H9 (cell line): ENCODE results near the gene KLK1. TPM values are rescaled to one million over a fixed set of nuclear protein-coding genes. Genes with fewer than 3 reads are reported as not detected.

ENCODE experiments used
- DNase-seq: peaks from one replicate; pipeline ENCODE4 v3.0.0-alpha.2; 2017
- H2AFZ ChIP-seq: one replicate; pipeline ENCODE4 v1.6.1; 2013; ENCODE audit warnings: mild to moderate bottlenecking, low read length, control low read depth, moderate library complexity
- H2AK5ac ChIP-seq: 2 replicates; pipeline ENCODE4 v1.6.1; 2013; ENCODE audit warnings: low read length, control low read depth, mixed read lengths; ENCODE audit not compliant: insufficient read length
- H2BK120ac ChIP-seq: one replicate; pipeline ENCODE4 v1.6.1; 2013; ENCODE audit warnings: low read depth, mild to moderate bottlenecking, low read length, control low read depth, inconsistent platforms; ENCODE audit not compliant: poor library complexity, severe bottlenecking
- H2BK12ac ChIP-seq: 2 replicates; pipeline ENCODE4 v1.6.1; 2013; ENCODE audit warnings: low read length, control low read depth, mixed read lengths, low read depth; ENCODE audit not compliant: insufficient read length
- H2BK15ac ChIP-seq: 2 replicates; pipeline ENCODE4 v1.6.1; 2013; ENCODE audit warnings: low read depth, low read length, control low read depth
- H2BK20ac ChIP-seq: one replicate; pipeline ENCODE4 v1.6.1; 2013; ENCODE audit warnings: low read depth, mild to moderate bottlenecking, low read length, control low read depth, inconsistent platforms; ENCODE audit not compliant: poor library complexity, severe bottlenecking
- H2BK5ac ChIP-seq: 2 replicates; pipeline ENCODE4 v1.6.1; 2013; ENCODE audit warnings: low read length, control low read depth, mixed read lengths; ENCODE audit not compliant: insufficient read length
- H3K14ac ChIP-seq: 2 replicates; pipeline ENCODE4 v1.6.1; 2013; ENCODE audit warnings: low read length, control low read depth; ENCODE audit not compliant: insufficient read depth
- H3K18ac ChIP-seq: 2 replicates; pipeline ENCODE4 v1.6.1; 2013; ENCODE audit warnings: low read depth, mild to moderate bottlenecking, mixed read lengths, low read length, control low read depth; ENCODE audit not compliant: insufficient read length
- H3K23ac ChIP-seq: 2 replicates; pipeline ENCODE4 v1.6.1; 2013; ENCODE audit warnings: low read length, control low read depth, mixed read lengths, low read depth; ENCODE audit not compliant: insufficient read length
- H3K23me2 ChIP-seq: 2 replicates; pipeline ENCODE4 v1.6.1; 2013; ENCODE audit warnings: low read depth, mild to moderate bottlenecking, mixed read lengths, low read length, control low read depth; ENCODE audit not compliant: insufficient read length, poor library complexity, severe bottlenecking
- H3K27ac ChIP-seq: 2 replicates; pipeline ENCODE4 v1.5.1; 2013; ENCODE audit warnings: low read length, control low read depth, mixed read lengths, low read depth; ENCODE audit not compliant: insufficient read length
- H3K27me3 ChIP-seq: 2 replicates; pipeline ENCODE4 v1.6.1; 2013; ENCODE audit warnings: low read length, control low read depth, inconsistent platforms; ENCODE audit not compliant: insufficient read depth
- H3K4ac ChIP-seq: 2 replicates; pipeline ENCODE4 v1.6.1; 2013; ENCODE audit warnings: low read depth, mild to moderate bottlenecking, control low read depth, inconsistent platforms, low read length, moderate library complexity
- H3K4me1 ChIP-seq: 2 replicates; pipeline ENCODE4 v1.6.1; 2013; ENCODE audit warnings: low read length, control low read depth, inconsistent platforms; ENCODE audit not compliant: insufficient read depth
- H3K4me2 ChIP-seq: 2 replicates; pipeline ENCODE4 v1.6.1; 2013; ENCODE audit warnings: low read length, control low read depth, mixed read lengths; ENCODE audit not compliant: insufficient read length, insufficient read depth
- H3K56ac ChIP-seq: 2 replicates; pipeline ENCODE4 v1.6.1; 2013; ENCODE audit warnings: low read depth, mild to moderate bottlenecking, mixed read lengths, low read length, control low read depth; ENCODE audit not compliant: insufficient read length
- H3K79me1 ChIP-seq: 2 replicates; pipeline ENCODE4 v1.6.1; 2013; ENCODE audit warnings: low read depth, mild to moderate bottlenecking, moderate library complexity, low read length, control low read depth, inconsistent platforms; ENCODE audit not compliant: insufficient read depth, poor library complexity, severe bottlenecking
- H3K79me2 ChIP-seq: 2 replicates; pipeline ENCODE4 v1.6.1; 2013; ENCODE audit warnings: low read length, control low read depth, inconsistent platforms; ENCODE audit not compliant: insufficient read depth
- H3K9ac ChIP-seq: 2 replicates; pipeline ENCODE4 v1.6.1; 2013; ENCODE audit warnings: low read length, control low read depth, mixed read lengths; ENCODE audit not compliant: insufficient read length; ENCODE audit errors: extremely low read depth
- H3K9me3 ChIP-seq: one replicate; pipeline ENCODE4 v1.6.1; 2013; ENCODE audit warnings: low read depth, low read length, inconsistent platforms; ENCODE audit not compliant: control insufficient read depth
- H3T11ph ChIP-seq: one replicate; pipeline ENCODE4 v1.6.1; 2013; ENCODE audit warnings: mild to moderate bottlenecking, low read length, control low read depth, inconsistent platforms
- H4K20me1 ChIP-seq: one replicate; pipeline ENCODE4 v1.6.1; 2013; ENCODE audit not compliant: control insufficient read depth, insufficient read length, insufficient read depth
- H4K5ac ChIP-seq: 2 replicates; pipeline ENCODE4 v1.6.1; 2013; ENCODE audit warnings: low read depth, mild to moderate bottlenecking, mixed read lengths, low read length, control low read depth; ENCODE audit not compliant: insufficient read length
- H4K8ac ChIP-seq: replicated peaks from 2 replicates; pipeline ENCODE4 v1.6.1; 2013; ENCODE audit warnings: low read length, control low read depth, mixed read lengths, low read depth; ENCODE audit not compliant: insufficient read length
- H4K91ac ChIP-seq: 2 replicates; pipeline ENCODE4 v1.6.1; 2013; ENCODE audit warnings: low read depth, mild to moderate bottlenecking, moderate library complexity, mixed read lengths, low read length, control low read depth; ENCODE audit not compliant: insufficient read length
- H3K27ac Mint-ChIP-seq, 3 experiments: 2 replicates in 2 of 3; 3 replicates in 1 of 3; pipeline ENCODE4 v1.8.0; 2020 to 2021; ENCODE audit warnings: mixed read lengths in 3 of 3, mild to moderate bottlenecking in 1 of 3, moderate library complexity in 1 of 3
- H3K27me3 Mint-ChIP-seq: 2 replicates; pipeline ENCODE4 v1.8.0; 2021; ENCODE audit warnings: low read depth, mild to moderate bottlenecking, moderate library complexity, mixed read lengths
- H3K36me3 Mint-ChIP-seq, 3 experiments: 2 replicates in 2 of 3; 3 replicates in 1 of 3; pipeline ENCODE4 v1.8.0; 2020 to 2021; ENCODE audit warnings: low read depth in 3 of 3, mixed read lengths in 3 of 3; ENCODE audit not compliant: insufficient read depth in 1 of 3
- H3K4me1 Mint-ChIP-seq, 2 experiments: 2 replicates each; pipeline ENCODE4 v1.8.0; 2020; ENCODE audit warnings: mixed read lengths in 2 of 2
- H3K4me3 Mint-ChIP-seq, 2 experiments: 2 replicates in 1 of 2; 3 replicates in 1 of 2; pipeline ENCODE4 v1.8.0; 2020 to 2021; ENCODE audit warnings: mild to moderate bottlenecking in 2 of 2, mixed read lengths in 2 of 2, moderate library complexity in 1 of 2
- H3K9me3 Mint-ChIP-seq, 2 experiments: 2 replicates in 1 of 2; 3 replicates in 1 of 2; pipeline ENCODE4 v1.8.0; 2020; ENCODE audit warnings: mild to moderate bottlenecking in 2 of 2, mixed read lengths in 2 of 2, moderate library complexity in 1 of 2
- WGBS: extraction: QIAGEN DNeasy Blood & Tissue Kit; methylation state at CpG from one replicate; pipeline ENCODE4 v1.1.7; 2013; ENCODE audit warnings: missing lambda C conversion rate, low lambda C conversion rate, mixed read lengths; ENCODE audit not compliant: insufficient read length; ENCODE audit errors: extremely low coverage; 5-methylcytosine and 5-hydroxymethylcytosine counted together
- total RNA-seq: library from RNA; stranded (reverse); gene quantifications from 2 replicates; pipeline ENCODE4 v1.2.1, GENCODE V29; 2021
- TF ChIP-seq, protein P1 (sequence below): fragments of 200-600 bp; sonication (generic); conservative IDR thresholded peaks from 3 replicates; pipeline ENCODE4 v1.8.0; 2021; ENCODE audit warnings: antibody characterized with exemption, mild to moderate bottlenecking

KLK1 gene
- total RNA-seq, 1 experiment from 2014 or later = 2.3 TPM

DNA sequence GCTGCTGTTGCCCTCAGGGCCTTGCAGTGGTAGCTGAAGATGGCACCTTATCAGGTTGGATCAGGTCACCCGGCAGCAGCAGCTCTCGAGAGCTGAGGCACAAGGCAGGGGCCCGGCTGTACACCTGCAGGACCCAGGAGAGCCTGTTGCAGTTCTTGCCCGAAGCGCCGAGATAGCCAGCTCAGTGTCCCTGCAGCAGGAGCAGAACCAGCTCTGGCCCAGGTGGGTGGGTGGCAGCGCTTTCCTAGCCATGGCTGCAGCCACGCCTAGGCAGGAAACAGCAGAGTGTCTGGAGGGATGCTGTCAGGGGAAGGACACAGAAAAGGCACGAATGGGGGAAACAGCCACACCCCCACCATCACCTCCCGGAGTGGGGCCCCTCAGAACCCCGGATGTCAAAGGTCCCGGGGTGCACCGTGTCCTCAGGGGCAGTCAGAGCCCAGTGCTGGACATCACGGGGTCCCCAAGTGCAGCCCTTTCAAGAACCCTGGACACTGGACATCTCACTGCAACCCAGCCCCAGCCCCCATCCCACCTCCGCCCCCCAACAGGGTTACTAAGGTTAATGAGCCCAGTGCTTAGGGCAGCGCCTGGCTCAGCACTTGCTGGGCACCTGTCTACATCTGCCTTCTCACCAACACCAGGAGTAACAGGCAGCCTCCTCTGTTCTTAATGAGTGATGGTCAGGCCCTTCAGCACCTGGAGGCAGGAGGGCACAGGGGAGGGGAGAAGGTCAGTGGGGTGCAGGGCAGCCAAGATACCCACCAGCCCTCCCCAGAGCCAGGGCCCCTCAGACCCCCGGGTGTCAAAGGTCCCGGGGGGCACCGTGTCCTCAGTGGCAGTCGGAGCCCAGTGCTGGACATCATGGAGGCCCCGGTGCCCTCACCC lies 24.7 kb downstream of the KLK1 start:
- Histone ChIP-seq H4K5ac (no peak overlapping the region), H3K27ac (no peak overlapping the region), H3K14ac (no peak overlapping the region), H2AK5ac (no peak overlapping the region), H3K4me2 (no peak overlapping the region), H2BK5ac (no peak overlapping the region), H4K91ac (no peak overlapping the region), H3K23me2 (peaks cover 11% of the 10 kb centered on the region), H2BK12ac (no peak overlapping the region), H3K9ac (no peak overlapping the region), H3K23ac (no peak overlapping the region), H3K27me3 (no peaks in the 10 kb centered on the region), H2BK120ac (no peak overlapping the region), H3K56ac (no peak overlapping the region), H4K8ac (no peak overlapping the region), H3K4me1 (peaks cover 5% of the 10 kb centered on the region; the same call in 1 of the 2 replicates), H3T11ph (no peak overlapping the region), H2AFZ (no peak overlapping the region), H3K18ac (no peak overlapping the region), H4K20me1 (peaks cover 4% of the 10 kb centered on the region), H3K9me3 (no peaks in the 10 kb centered on the region), H2BK15ac (no peak overlapping the region), H3K79me2 (peaks cover 20% of the 10 kb centered on the region; the same call in 1 of the 2 replicates), H3K4ac (no peak overlapping the region), H3K79me1 (peaks cover 9% of the 10 kb centered on the region), H2BK20ac (no peak overlapping the region)
- no peaks in the 10 kb centered on the region for H3K27me3 Mint-ChIP-seq
- peaks cover 43 to 86% (median 65%) of the 10 kb centered on the region in 3 experiments for H3K36me3 Mint-ChIP-seq
- no peak for DNase-seq
- peaks cover 0 to 3% of the 10 kb centered on the region in 2 experiments; a peak in 2 of 5 replicates for H3K9me3 Mint-ChIP-seq
- TF ChIP-seq, protein P1, sequence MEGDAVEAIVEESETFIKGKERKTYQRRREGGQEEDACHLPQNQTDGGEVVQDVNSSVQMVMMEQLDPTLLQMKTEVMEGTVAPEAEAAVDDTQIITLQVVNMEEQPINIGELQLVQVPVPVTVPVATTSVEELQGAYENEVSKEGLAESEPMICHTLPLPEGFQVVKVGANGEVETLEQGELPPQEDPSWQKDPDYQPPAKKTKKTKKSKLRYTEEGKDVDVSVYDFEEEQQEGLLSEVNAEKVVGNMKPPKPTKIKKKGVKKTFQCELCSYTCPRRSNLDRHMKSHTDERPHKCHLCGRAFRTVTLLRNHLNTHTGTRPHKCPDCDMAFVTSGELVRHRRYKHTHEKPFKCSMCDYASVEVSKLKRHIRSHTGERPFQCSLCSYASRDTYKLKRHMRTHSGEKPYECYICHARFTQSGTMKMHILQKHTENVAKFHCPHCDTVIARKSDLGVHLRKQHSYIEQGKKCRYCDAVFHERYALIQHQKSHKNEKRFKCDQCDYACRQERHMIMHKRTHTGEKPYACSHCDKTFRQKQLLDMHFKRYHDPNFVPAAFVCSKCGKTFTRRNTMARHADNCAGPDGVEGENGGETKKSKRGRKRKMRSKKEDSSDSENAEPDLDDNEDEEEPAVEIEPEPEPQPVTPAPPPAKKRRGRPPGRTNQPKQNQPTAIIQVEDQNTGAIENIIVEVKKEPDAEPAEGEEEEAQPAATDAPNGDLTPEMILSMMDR = no peak
- H3K4me3 Mint-ChIP-seq = no peak overlapping the region
- H3K27ac Mint-ChIP-seq = no peak overlapping the region; a peak in 1 of 7 replicates
- H3K4me1 Mint-ChIP-seq = peaks cover 23 to 35% of the 10 kb centered on the region in 2 experiments
- no CpG with 5 or more reads among the region's 21 CpGs for WGBS
